Ascending aorta (tissue), 2 donors: ENCODE data around the gene ADD3. TPM values are rescaled to one million over a fixed set of nuclear protein-coding genes. Genes with fewer than 3 reads are reported as not detected.

ENCODE experiments used
- DNase-seq, 2 donors: peaks; one replicate each; pipeline ENCODE4 v3.0.0-alpha.2; 2019; ENCODE audit warnings: low spot score in 2 of 2
- H3K27ac ChIP-seq, 2 donors: fragments of 200-600 bp; sonication (generic); one replicate each; pipeline ENCODE4 v1.5.1; 2016 to 2017; ENCODE audit warnings: mild to moderate bottlenecking in 1 of 2
- H3K27me3 ChIP-seq: fragments of 200-600 bp; sonication (generic); one replicate; pipeline ENCODE4 v1.5.1; 2017
- H3K36me3 ChIP-seq, 2 donors: fragments of 200-600 bp; sonication (generic); one replicate each; pipeline ENCODE4 v1.5.1; 2016
- H3K4me1 ChIP-seq, 2 donors: fragments of 200-600 bp; sonication (generic); one replicate each; pipeline ENCODE4 v1.5.1; 2016 to 2017; ENCODE audit warnings: mild to moderate bottlenecking in 1 of 2
- H3K4me3 ChIP-seq, 2 donors: fragments of 200-600 bp; sonication (generic); one replicate each; pipeline ENCODE4 v1.5.1; 2016 to 2017; ENCODE audit warnings: mild to moderate bottlenecking in 1 of 2
- H3K9me3 ChIP-seq, 2 donors: fragments of 200-600 bp; sonication (generic); one replicate each; pipeline ENCODE4 v1.5.1; 2016
- CTCF ChIP-seq, 3 experiments: fragments of 200-600 bp in 2 of 3; fragments of 450-650 bp in 1 of 3; sonication (generic) in 2 of 3; IDR thresholded peaks; one replicate each; pipeline ENCODE4 v1.5.1; 2016 to 2019; ENCODE audit warnings: antibody characterized with exemption in 3 of 3, mild to moderate bottlenecking in 1 of 3, moderate library complexity in 1 of 3
- intact Hi-C: fragments of 100-400 bp; cut with DNase I; formaldehyde crosslinking; loops from one replicate; pipeline ENCODE4 v1.15.1; 2023
- total RNA-seq: library from RNA; depleted of rRNA; stranded (reverse); fragments of >200 nt; gene quantifications from one replicate; pipeline ENCODE4 v1.1.0, GENCODE V29; 2016

ADD3 gene
- total RNA-seq, 1 donor from 2014 or later = 93.0 TPM

DNA sequence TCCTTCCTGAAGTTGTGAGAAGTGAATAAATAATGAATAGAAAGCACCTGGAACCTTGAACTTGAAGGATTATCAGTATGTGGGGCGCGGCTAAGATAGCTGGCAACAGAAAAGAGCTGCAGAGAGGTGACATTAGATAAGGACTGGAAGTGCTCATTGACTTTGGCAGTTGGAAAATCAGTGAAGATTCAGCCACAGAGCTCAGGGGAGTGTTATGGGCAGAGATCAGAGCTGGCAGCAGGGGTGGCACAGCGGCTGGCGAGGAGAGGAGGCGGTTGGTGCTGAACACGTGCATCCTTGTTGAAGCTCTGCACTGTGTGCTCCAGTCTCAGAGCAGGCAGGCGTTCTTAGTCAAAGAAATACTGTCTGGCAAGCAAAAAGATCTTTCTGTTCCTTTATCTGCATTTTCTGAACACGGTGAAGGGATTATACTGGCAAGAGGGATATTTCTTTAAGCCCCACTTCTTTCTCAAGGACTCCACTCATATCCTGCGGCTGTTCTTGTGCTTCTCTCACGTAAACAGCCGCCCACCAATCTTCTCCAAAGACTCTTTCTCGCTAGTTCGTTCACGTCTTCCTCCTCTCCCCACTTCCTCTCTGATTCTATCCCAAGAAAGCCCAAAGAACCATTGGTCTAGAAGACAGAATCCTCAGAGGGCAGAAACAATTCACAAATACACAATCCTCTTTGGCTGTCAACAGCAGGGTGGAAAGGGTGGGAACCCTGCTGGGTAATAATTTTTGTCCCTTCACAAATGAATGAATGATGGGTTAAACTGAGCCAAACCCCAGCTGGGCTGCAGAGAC, 38.6 kb upstream of the ADD3 start:
- Histone ChIP-seq H3K4me1 (peaks cover 11 to 42% of the 10 kb centered on the region in 2 donors), H3K27me3 (no peaks in the 10 kb centered on the region), H3K9me3 (no peaks in the 10 kb centered on the region), H3K4me3 (peak overlapping the region; percentile 10 to 52), H3K36me3 (no peaks in the 10 kb centered on the region), H3K27ac (peak overlapping the region; percentile 27 to 65)
- TF ChIP-seq CTCF (IDR thresholded peaks at IDR 0.05) = no peak
- no peak for DNase-seq
- intact Hi-C loops = loop anchor here (5.0 kb wide), 1 partner anchor 42 kb away; no protein-coding TSS in a partner anchor

DNA sequence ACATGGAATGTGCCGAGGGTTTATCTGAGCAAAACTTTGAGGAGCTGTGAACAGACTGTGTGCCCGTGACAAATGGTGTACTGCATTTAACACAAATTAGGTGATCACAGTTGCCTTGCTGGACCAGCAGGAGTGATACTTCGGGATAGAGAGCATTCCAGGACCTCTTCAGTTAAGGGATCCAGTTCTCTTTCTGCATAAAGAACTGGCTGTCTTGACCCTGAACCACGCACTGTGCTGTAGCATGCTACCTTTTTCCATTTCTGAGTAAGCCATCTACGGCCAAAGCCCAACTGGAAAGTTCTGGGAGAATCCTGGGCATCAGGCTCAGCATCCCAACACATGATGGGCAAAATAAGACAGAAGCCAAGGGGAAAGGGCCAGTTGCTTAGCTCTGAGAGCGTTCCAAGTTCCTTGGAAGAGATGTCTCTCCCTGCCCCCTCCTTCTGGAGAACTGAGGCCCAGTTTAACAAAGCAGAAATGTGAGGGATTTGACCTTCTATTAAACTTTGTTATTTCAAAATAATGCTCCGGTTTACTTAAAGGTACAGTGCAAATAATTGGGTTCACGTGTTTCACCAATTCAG, 37.9 kb upstream of the ADD3 start:
- no peak for TF ChIP-seq CTCF (IDR thresholded peaks at IDR 0.05)
- DNase-seq = no peak
- Histone ChIP-seq H3K36me3 (no peaks in the 10 kb centered on the region), H3K27ac (peak overlapping the region; percentile 27 to 65), H3K9me3 (no peaks in the 10 kb centered on the region), H3K4me1 (peaks cover 11 to 42% of the 10 kb centered on the region in 2 donors), H3K27me3 (no peaks in the 10 kb centered on the region), H3K4me3 (peak overlapping the region in 1 of 2 donors; percentile 52)
- intact Hi-C loops = loop anchor here (5.0 kb wide), 1 partner anchor 43 kb away; no protein-coding TSS in a partner anchor

- H3K27ac ChIP-seq = no peak overlapping the region
- TF ChIP-seq CTCF (IDR thresholded peaks at IDR 0.05) = no peak
- no peaks in the 10 kb centered on the region for H3K9me3 ChIP-seq
- no peaks in the 10 kb centered on the region for H3K27me3 ChIP-seq
- no peaks in the 10 kb centered on the region for H3K36me3 ChIP-seq
- no peak for DNase-seq
- intact Hi-C loops = no loop called here
- H3K4me1 ChIP-seq = peaks cover 11 to 34% of the 10 kb centered on the region in 2 donors
- H3K4me3 ChIP-seq = no peak overlapping the region
Observed at GRCh38 chr10:109971634-109972033, 36.1 kb upstream of the ADD3 start.

GRCh38 chr10:109972372-109973001, 35.3 kb upstream of the ADD3 start:
- DNase-seq = no peak
- Histone ChIP-seq H3K9me3 (no peaks in the 10 kb centered on the region), H3K4me1 (peaks cover 5 to 40% of the 10 kb centered on the region in 2 donors), H3K27ac (no peak overlapping the region), H3K36me3 (no peaks in the 10 kb centered on the region), H3K27me3 (no peaks in the 10 kb centered on the region), H3K4me3 (no peak overlapping the region)
- intact Hi-C loops = no loop called here
- TF ChIP-seq CTCF (IDR thresholded peaks at IDR 0.05) = no peak

GRCh38 chr10:109973326-109973829, 34.4 kb upstream of the ADD3 start:
- H3K4me3 ChIP-seq = no peak overlapping the region
- intact Hi-C loops = no loop called here
- TF ChIP-seq CTCF (IDR thresholded peaks at IDR 0.05) = no peak
- no peaks in the 10 kb centered on the region for H3K36me3 ChIP-seq
- no peaks in the 10 kb centered on the region for H3K9me3 ChIP-seq
- H3K27ac ChIP-seq = no peak overlapping the region
- H3K4me1 ChIP-seq = peaks cover 3 to 40% of the 10 kb centered on the region in 2 donors
- DNase-seq = no peak
- H3K27me3 ChIP-seq = no peaks in the 10 kb centered on the region
